ENCODE results near the gene PPARG.

PPARG gene

DNA sequence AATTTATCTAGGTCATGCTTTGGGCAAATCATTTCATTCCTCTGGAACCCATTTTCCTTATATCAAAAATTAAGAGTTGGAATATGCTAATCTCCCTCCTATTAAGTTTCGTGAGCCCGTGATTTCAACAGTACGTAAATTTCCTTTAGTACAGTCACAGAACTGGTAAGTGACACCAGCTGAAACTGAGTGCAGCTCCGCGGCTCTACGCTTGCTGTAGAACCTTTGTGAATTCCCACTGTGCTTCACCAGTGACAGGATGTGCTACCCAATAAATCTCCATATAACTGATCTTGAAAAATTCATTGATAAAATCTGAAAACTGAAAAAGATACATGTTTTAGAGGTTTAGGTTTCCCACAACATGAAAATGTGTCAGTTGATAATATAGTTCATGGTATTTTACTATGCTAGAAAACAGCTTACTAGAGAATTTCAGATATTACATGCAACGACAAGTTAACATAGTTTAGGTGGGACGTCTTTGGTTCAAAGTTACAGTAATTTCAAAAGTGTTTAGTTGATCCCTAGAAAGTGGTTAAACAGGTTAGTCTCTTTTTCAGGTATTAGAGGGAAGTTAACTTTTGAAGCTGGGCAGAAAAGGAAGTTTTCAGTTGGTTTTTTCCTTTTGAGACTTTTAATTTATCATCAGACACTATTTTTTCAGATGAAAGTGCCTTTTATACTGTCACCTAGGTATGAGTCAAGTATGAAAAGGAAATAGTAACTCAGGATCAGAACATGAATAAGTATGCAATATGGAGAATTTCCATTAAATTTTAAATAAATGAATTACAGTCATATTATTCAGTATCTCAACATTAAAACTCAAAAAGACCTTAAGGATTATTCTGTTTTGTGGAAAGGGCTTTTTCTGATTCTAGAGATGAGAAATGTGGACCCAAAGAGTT is 57.0 kb downstream of the PPARG start:
- TF ChIP-seq, protein P1, sequence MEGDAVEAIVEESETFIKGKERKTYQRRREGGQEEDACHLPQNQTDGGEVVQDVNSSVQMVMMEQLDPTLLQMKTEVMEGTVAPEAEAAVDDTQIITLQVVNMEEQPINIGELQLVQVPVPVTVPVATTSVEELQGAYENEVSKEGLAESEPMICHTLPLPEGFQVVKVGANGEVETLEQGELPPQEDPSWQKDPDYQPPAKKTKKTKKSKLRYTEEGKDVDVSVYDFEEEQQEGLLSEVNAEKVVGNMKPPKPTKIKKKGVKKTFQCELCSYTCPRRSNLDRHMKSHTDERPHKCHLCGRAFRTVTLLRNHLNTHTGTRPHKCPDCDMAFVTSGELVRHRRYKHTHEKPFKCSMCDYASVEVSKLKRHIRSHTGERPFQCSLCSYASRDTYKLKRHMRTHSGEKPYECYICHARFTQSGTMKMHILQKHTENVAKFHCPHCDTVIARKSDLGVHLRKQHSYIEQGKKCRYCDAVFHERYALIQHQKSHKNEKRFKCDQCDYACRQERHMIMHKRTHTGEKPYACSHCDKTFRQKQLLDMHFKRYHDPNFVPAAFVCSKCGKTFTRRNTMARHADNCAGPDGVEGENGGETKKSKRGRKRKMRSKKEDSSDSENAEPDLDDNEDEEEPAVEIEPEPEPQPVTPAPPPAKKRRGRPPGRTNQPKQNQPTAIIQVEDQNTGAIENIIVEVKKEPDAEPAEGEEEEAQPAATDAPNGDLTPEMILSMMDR (IDR thresholded peaks at IDR 0.05; ENCODE audit: extremely low read depth, missing control alignments), result no peak
- no peak for DNase-seq (ENCODE audit: low spot score)

DNA sequence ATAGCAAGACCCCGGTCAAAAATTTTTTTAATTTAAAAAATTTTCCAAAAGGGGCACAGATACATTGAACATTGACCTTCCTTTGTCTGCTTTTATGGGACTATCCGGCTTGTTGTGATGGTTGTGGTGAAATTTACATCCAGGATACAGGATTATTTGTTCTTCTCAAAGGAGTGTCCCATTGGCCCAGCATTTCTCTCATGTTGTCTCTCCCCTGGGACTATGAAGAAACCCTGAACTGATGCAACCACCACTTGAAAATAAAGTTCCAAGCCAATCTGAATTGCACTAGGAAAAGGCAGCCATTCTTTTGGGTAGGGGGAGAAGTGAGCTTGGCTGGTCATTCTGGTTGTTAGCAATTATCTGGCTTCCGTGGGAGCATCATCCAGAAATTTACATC is 58.4 kb downstream of the PPARG start:
- DNase-seq (ENCODE audit: low spot score), result no peak
- TF ChIP-seq, protein P1 (IDR thresholded peaks at IDR 0.05; ENCODE audit: extremely low read depth, missing control alignments), result no peak

DNA sequence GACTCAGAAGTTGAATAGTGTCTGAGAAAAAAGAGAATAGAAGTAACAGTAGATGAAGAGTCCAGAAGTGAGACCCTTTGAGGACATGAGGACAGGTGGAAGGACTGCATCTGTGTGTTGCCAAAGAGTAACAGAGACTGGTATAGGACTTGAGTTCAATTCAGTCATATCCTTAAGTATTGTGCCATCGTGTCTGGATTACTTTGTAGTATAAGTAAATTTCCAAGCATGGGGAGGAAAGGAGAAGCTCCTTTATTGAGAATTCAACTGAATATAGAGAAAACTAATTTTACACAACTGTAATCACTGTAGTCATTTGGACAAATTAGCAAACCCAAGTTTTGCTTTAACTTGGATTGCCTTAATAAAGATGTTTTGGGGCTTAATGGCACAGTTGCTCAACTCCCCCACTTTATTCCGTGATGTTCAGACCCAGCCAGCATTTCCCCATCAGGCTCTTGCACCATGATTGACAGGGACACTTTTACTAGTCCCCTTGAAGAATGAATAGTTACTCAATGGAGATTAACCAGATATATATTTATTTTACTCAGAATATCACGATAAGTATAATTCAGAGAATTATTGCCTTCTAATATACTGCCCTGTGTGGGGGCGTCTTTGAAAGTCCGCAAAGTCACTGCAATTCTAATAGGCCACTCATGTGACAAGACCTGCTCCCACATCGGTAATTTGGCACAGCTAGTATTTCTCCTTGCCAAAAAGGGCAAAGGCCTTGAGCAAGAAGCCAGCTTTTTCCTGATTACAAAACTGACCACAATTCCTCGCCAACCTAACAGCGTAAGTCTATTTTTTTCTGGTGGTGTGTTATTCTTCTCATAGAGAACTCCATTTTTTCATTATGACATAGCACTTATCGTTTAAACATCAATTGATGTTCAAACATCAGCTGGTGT is 61.3 kb downstream of the PPARG start:
- no peak for DNase-seq (ENCODE audit: low spot score)
- TF ChIP-seq, protein P1 (IDR thresholded peaks at IDR 0.05; ENCODE audit: extremely low read depth, missing control alignments), result no peak

DNA sequence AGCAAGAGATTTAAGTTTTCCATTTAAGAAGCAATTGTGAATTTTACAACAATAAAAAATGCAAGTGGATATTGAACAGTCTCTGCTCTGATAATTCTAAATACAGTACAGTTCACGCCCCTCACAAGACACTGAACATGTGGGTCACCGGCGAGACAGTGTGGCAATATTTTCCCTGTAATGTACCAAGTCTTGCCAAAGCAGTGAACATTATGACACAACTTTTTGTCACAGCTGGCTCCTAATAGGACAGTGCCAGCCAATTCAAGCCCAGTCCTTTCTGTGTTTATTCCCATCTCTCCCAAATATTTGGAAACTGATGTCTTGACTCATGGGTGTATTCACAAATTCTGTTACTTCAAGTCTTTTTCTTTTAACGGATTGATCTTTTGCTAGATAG is 62.3 kb downstream of the PPARG start:
- DNase-seq (ENCODE audit: low spot score), result no peak
- TF ChIP-seq, protein P1 (IDR thresholded peaks at IDR 0.05; ENCODE audit: extremely low read depth, missing control alignments), result no peak

DNA sequence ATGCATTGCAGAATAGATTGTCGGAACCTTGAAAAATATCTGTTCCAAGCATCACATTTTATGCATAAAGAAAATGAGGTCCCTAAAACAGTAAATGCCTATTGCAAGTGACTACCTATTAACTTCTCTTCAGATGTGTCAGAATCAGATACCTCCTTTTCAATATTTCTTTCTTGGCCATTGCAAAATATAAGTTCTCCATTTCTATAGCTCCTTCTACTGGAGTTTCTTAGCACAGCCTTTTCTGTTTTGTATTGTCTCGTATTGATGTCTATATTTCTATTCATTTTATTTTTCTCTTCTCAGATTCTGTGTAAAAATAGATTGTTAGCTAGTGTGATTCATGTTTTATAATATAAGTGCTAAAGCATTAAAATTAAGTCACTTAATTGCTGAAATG is 63.4 kb downstream of the PPARG start:
- DNase-seq (ENCODE audit: low spot score), result no peak
- TF ChIP-seq, protein P1 (IDR thresholded peaks at IDR 0.05; ENCODE audit: extremely low read depth, missing control alignments), result no peak

DNA sequence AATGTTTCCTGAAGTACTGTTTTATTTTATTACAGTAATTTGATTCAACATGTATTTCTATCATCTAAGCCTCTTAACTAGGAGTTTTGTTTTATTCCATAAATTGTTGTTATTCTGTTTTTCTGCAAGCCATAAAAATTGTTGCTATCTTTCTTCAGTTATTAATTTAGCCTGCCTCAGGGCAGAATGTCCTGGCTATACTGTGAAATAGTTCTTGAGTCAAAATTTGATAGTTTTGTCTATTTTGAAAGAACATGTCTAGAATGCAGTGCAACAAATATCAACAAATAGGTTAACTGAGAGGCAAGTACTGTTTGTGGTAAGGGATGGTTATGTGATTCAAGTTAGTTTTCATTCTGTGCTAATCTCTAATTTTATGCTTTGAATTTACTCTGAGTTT is 63.9 kb downstream of the PPARG start:
- DNase-seq (ENCODE audit: low spot score), result no peak
- TF ChIP-seq, protein P1 (IDR thresholded peaks at IDR 0.05; ENCODE audit: extremely low read depth, missing control alignments), result no peak

Data from GM20000 (cell line).